ENCODE data around the gene GPC3.
"Not testable (repeated sequence)": the region's sequence is repeated elsewhere in the genome, so short reads cannot be mapped to it uniquely, and the experiment has no call there.

GPC3 gene

DNA sequence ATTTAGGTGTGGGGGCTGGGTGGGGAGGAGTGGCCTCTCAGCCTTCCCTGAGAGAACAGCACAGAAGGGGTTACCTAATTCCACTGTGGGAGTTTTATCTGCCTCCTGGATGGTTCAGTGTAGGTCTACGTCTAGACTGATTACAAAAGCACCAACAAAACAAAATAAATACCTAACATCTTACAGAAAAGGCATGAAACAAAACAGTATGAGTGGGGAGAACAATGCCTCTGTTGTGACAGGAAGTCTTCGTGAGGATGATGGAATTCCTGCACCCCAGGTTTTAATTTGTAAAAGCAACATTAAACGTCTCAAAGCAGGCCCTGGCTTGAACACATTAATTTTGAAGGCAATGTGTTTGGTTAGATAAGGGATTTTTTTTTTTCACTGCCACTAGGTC lies 458.0 kb downstream of the GPC3 start:
- DNase-seq (ENCODE audit: low spot score) (no peak), FAIRE-seq (no peak)

DNA sequence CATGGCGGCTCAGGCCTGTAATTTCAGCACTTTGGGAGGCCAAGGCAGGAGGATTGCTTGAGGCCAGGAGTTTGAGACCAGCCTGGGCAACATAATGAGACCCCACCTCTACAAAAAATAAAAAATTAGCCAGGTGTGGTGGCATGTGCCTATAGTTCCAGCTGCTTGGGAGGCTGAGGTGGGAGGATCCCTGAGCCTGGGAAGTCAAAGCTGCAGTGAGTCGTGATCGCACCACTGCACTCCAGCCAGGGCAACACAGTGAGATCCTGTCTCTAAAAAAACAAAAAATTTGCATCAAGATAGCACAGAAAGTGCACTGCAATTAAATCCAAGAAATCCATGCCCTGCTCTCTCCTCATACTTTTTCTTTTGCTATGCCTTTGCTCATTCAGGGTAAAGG lies 458.6 kb downstream of the GPC3 start:
- DNase-seq (ENCODE audit: low spot score); FAIRE-seq: not testable (repeated sequence)

DNA sequence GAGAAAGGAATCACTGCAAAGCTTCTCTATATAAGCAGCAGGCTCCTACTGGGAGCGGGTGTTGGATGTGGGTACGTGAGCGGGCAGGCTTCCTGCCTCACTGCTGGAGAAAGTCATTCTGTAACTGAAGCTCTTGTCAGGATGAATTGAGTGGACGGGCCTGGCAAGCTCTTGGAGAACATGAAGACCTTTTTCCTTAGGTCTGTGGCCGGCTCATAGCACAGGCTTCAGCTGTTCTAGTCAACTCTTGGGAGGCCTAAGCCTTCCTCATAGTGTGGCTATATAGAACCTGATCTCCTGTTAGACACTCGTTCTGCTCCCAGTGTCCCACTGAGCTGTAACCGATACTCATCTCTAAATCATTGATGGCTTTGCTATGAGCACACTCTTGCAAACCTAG lies 461.9 kb downstream of the GPC3 start:
- DNase-seq (ENCODE audit: low spot score) (no peak), FAIRE-seq (no peak)

DNA sequence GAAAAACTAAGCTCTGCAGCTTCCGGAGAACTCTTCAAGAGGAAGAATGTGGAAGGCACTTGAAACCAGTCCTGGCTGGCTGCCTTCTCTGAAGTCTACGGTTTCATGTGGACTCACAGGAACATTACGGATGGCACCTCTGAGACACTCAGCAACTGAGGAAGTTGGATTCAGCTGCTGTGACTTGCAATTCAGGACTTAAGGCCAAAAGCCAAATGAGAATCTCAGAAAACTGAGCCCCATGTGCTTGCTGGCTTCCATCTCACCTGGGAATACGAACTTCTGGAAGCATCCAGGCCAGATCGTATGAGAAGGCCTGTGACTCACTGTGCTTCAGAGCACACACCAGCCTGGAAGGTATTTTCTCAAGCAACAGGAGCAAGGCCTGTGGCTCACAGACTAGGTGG lies 462.3 kb downstream of the GPC3 start:
- FAIRE-seq = no peak

DNA sequence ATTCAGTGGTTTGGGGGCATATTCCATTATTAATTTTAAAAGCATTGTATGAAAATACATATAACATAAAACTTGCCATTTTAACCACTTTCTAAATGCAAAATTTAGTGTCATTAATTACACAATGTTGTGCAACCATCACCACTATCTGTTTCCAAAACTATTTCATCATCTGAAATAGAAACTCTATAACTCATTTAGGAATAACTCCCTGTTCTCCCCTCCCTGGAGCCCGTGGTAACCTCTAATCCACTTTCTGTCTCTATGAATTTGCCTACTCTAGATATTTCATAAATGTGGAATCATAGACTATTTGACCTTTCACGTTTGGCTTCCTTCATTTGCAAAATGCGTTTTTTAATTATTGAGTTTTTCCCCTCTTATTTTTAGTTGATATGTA lies 468.7 kb downstream of the GPC3 start:
- FAIRE-seq = no peak
- no peak for DNase-seq (ENCODE audit: low spot score)

More for the DNA sequence above, 462.3 kb downstream of the GPC3 start:
- DNase-seq (ENCODE audit: low spot score) = no peak

DNA sequence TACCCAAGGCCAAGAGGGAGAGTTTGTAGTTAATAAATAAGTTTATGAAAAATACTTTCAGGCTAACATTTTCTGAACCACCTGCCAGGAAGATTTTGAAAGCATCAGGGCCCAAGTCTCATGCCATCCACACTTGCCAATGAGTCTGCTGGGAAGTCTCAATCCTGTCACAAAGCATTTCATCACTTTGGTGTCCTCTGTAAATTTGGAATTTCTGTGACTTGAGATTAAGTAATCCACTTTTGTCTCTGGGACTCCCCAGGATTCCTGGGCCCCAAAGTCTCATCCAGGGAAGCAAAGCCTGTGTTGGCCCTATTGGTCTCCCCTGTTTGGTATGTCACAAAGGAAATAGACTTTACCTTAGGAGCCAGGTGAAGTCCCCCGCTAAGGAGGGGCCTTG lies 470.9 kb downstream of the GPC3 start:
- DNase-seq (ENCODE audit: low spot score) = no peak
- no peak for FAIRE-seq

DNA sequence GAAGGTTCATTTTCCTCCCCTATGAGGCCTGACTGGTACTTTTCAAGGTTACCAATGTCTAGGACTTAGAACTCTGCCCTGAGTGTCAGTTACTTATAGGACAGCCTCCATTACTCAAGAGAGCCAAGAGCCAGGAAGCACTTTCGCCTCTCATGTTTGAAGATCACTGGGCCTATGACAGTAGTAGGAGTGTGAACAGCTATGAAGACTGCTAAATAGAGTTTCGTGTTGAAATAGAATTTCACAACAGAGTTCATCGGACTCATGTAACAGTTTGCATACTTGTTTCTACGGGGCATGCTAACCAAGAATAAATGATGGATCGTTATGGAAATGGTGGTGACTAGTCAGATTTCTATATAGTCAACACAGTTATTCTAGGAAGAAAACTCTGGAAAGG lies 472.3 kb downstream of the GPC3 start:
- DNase-seq (ENCODE audit: low spot score) (no peak), FAIRE-seq (no peak)

DNA sequence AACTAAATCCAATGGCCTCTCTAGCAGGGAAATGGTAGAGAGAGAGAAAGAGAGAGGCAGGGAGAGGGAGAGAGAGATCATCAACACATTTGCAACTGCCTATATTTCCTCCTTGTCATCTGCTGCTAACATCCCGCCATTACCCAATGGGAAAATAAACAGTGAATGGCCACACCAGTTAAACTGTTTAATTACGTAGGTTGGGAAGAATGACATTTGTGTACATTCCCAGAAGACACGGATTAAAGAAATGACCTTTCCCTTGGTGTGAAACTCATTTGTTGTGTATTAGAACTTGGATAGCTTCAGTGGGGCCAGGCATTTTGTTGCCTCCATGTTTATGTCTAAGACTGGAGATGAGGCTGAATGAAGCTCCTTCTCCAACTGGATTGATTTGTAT lies 474.4 kb downstream of the GPC3 start:
- FAIRE-seq (no peak), DNase-seq (ENCODE audit: low spot score) (no peak)

DNA sequence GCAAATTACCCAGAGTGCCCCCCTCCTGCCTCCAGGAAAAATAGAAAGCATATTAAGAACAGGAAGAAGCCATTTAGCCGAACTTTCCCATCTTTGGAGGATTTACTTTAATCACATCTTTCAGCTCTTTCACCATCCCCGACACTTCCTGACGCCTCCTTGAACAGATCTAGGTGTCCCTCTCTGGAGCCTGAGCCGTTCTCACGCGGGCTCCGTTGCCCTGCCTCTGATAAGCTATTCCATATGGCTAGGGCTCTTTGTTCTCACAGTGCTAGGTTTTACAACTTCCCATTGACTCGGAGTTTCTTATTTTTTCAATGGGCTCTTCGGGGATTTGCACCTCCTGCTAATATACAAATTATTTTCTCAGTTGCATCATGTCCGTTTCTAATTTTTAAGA lies 488.0 kb downstream of the GPC3 start:
- no peak for FAIRE-seq
- DNase-seq (ENCODE audit: low spot score) = no peak

DNA sequence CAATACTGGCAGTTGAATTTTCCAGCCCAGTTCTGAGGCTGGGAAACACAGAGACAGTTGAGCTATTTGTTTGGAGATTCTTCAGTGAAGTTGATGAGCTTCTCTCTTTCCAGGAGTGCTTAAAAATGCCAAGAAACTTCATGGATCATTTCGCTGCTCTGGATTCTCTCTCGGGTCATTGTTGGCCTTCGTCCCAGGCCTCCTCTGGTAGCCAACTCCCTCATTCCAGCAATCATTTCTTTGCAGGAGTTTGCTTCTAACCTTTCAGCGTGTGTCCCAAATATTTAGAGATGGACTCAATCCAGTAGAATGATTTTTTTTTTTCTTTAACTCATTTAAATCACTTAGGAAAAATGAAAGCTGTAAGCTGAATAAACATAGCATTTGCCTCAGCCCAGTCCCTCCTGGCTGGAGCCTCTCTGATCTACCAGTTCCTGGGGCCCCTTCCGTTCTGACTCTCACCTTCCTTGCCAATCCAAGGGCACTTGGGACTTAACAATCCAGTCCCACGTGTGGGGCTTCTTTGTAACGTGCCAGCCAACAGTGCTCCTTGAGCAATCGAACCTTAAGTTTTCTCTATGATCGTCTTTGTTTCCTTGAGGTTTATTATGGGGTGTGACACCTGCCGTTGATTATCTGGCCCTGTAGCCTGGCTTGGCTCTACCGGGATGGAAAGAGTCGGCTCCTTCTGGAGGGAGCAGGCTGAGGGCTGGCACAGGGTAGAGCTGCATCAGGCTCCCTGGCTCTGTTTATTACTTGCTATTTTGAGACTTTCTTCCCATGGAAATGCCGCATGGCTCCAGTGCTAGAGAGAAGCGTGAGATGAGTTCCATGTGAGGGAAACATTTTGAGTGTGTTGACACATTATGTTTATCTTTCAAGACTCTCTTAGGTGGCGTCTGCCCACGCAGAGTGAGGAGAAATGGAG lies 489.7 kb downstream of the GPC3 start:
- no peak for DNase-seq (ENCODE audit: low spot score)
- FAIRE-seq = no peak

DNA sequence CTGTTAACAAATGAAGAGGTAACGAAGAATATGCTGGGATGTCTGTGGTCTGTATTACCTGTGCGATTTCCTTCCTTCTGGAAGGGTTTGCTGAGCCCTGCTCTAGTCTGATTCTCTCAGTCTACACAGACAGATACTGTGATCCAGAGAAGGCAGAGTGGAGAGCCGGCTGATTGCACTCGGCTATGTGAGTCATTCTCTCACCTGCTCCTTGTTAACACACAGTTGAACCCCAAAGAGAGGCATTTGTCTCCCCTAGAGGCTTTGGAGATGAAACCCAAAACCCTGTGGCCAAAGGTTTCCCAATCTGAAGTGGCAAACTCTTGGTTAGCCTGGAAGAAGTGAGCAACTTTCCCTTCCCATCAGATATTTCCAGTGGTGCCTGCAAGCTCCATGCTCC lies 492.0 kb downstream of the GPC3 start:
- DNase-seq (ENCODE audit: low spot score) (no peak), FAIRE-seq (no peak)

DNA sequence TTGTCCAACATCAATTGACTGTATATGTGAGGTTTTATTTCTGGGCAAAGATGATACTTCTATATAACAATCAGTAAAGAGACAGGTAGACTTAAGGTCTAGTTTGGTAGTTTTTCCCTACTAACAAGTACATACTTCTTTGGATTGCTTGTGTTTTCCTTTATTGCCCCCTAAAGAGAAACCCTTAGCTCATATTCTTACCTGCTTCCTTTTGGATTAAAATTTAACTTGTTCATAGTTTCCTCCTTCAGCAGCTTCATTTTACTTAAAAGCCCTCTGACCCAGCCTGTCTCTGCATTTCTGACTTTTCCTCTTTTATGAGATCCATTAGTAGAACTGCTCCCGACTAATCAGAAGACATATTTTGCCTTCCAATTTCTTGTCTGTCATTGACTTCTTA lies 494.4 kb downstream of the GPC3 start:
- no peak for FAIRE-seq
- no peak for DNase-seq (ENCODE audit: low spot score)
